Measurements from ENCODE around the gene RPS6KB2. TPM values are rescaled to one million over a fixed set of nuclear protein-coding genes. Genes with fewer than 3 reads are reported as not detected.

The RPS6KB2 gene
- total RNA-seq, 1 experiment from 2014 or later, result 170 TPM

- Histone ChIP-seq H3K9me2 (replicated peaks; ENCODE audit: low read length) (no peaks in the 10 kb centered on the region), H3K4me3 (ENCODE audit: low read length) (no peak within 1 kb of the TSS), H3K79me2 (ENCODE audit: low read length) (no peaks in the 10 kb centered on the region), H3F3A (ENCODE audit: low read length, unreplicated experiment) (peaks cover 9% of the 10 kb centered on the region), H3K9me3 (ENCODE audit: low read length) (no peaks in the 10 kb centered on the region), H3K9ac (ENCODE audit: low read length) (no peak within 1 kb of the TSS), H4K20me1 (ENCODE audit: low read length) (no peaks in the 10 kb centered on the region), H2AFZ (ENCODE audit: low read length) (no peak within 1 kb of the TSS), H3K4me2 (ENCODE audit: low read length) (no peak within 1 kb of the TSS), H3K27me3 (ENCODE audit: low read length) (no peaks in the 10 kb centered on the region), H3K4me1 (ENCODE audit: insufficient read depth, low read length) (no peaks in the 10 kb centered on the region), H3K27ac (ENCODE audit: low read length) (no peak within 1 kb of the TSS), H3K36me3 (ENCODE audit: low read depth, low read length) (peaks cover 29% of the 10 kb centered on the region; the same call in 1 of the 2 replicates)
- TF ChIP-seq EZH2 (IDR thresholded peaks at IDR 0.05; ENCODE audit: low read length, unreplicated experiment) (no peak), EZH2phosphoT487 (IDR thresholded peaks at IDR 0.05; ENCODE audit: borderline replicate concordance, low read length) (no peak), CTCF (conservative IDR thresholded peaks at IDR 0.05; ENCODE audit: low read depth, low read length) (no peak)
- CTCF ChIA-PET, result no interaction called here
- DNase-seq (no peak), ATAC-seq (no peak)
- intact Hi-C loops (cut with micrococcal nuclease), result no loop called here
- POLR2A ChIA-PET (ENCODE audit: unreplicated experiment), result no interaction called here
- no TSS peak for BruUV-seq (replicated peaks)
These were observed 9.0 kb downstream of the RPS6KB2 start, which contains the start of gene PTPRCAP for GRCh38 chr11:67437082-67437808. TSS of gene PTPRCAP (minus strand) at chr11:67437682. CDS start at chr11:67437619, 63 bp downstream.

- Histone ChIP-seq H3K36me3 (ENCODE audit: low read depth, low read length) (peaks cover 25% of the 10 kb centered on the region; the same call in 1 of the 2 replicates), H3K27ac (ENCODE audit: low read length) (no peak overlapping the region), H3K79me2 (ENCODE audit: low read length) (0 out of 2 replicates have a peak, but pooled peaks cover 3% of the 10 kb centered on the region), H3K9ac (ENCODE audit: low read length) (no peak overlapping the region), H3K27me3 (ENCODE audit: low read length) (no peaks in the 10 kb centered on the region), H4K20me1 (ENCODE audit: low read length) (no peaks in the 10 kb centered on the region), H3K4me1 (ENCODE audit: insufficient read depth, low read length) (no peaks in the 10 kb centered on the region), H3K4me3 (ENCODE audit: low read length) (no peak overlapping the region), H3F3A (ENCODE audit: low read length, unreplicated experiment) (peaks cover 9% of the 10 kb centered on the region), H3K9me3 (ENCODE audit: low read length) (no peaks in the 10 kb centered on the region), H3K4me2 (ENCODE audit: low read length) (no peak overlapping the region), H2AFZ (ENCODE audit: low read length) (no peak overlapping the region), H3K9me2 (replicated peaks; ENCODE audit: low read length) (no peaks in the 10 kb centered on the region)
- no peak for TF ChIP-seq EZH2 (IDR thresholded peaks at IDR 0.05; ENCODE audit: low read length, unreplicated experiment)
- CTCF ChIA-PET, result no interaction called here
- ATAC-seq, result no peak
- no TSS peak for BruUV-seq (replicated peaks)
- intact Hi-C loops (cut with micrococcal nuclease), result no loop called here
- POLR2A ChIA-PET (ENCODE audit: unreplicated experiment), result no interaction called here
- DNase-seq, result no peak
These were observed 9.5 kb downstream of the RPS6KB2 start for GRCh38 chr11:67437809-67438157.

DNA sequence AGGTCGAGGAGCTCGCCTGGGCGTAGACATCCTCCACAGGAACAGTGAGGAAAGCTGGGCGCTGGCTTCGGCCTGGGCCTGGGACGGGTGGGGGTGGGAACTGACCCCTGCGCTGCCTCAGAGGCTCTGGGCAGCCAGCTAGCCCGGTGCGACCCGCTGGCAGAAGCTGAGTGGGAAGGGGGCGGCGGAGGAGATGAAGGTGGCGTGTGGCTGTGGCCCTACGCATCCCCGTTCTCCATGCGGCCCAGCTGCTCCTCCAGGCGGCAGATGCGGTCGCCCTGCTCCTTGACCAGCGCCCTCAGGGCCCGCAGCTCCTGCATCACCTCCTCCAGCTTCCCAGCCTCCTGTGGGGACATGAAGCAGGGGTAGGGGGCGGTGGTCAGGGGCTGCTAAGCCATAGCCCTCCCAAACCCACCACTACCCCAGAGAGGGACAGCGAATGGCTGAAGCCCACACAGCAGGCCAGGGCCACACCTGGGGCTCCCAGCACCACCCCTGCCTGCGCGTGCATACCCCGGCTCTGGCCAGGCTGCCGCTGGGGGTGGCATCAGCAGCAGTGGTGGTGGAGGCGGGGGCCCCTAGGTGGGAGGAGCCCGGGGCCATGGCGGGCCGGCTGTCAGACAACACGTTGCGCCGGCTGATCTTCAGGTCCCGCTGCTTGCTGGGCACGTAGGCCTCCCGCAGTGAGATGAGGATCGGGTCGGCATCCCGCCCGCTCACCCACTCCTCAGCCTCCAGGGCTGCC lies 10.0 kb downstream of the RPS6KB2 start:
- no peak for ATAC-seq
- Histone ChIP-seq H3K27ac (ENCODE audit: low read length) (no peak overlapping the region), H3K36me3 (ENCODE audit: low read depth, low read length) (peaks cover 20% of the 10 kb centered on the region; the same call in 1 of the 2 replicates), H3K27me3 (ENCODE audit: low read length) (no peaks in the 10 kb centered on the region), H3K4me1 (ENCODE audit: insufficient read depth, low read length) (no peaks in the 10 kb centered on the region), H3K9me2 (replicated peaks; ENCODE audit: low read length) (no peaks in the 10 kb centered on the region), H3K4me3 (ENCODE audit: low read length) (no peak overlapping the region), H3F3A (ENCODE audit: low read length, unreplicated experiment) (peaks cover 9% of the 10 kb centered on the region), H3K9me3 (ENCODE audit: low read length) (no peaks in the 10 kb centered on the region), H3K9ac (ENCODE audit: low read length) (no peak overlapping the region), H4K20me1 (ENCODE audit: low read length) (no peaks in the 10 kb centered on the region), H3K79me2 (ENCODE audit: low read length) (0 out of 2 replicates have a peak, but pooled peaks cover 6% of the 10 kb centered on the region), H2AFZ (ENCODE audit: low read length) (no peak overlapping the region), H3K4me2 (ENCODE audit: low read length) (no peak overlapping the region)
- TF ChIP-seq CTCF (conservative IDR thresholded peaks at IDR 0.05; ENCODE audit: low read depth, low read length), result no peak
- TF ChIP-seq EZH2 (IDR thresholded peaks at IDR 0.05; ENCODE audit: low read length, unreplicated experiment), result no peak
- TF ChIP-seq EZH2phosphoT487 (IDR thresholded peaks at IDR 0.05; ENCODE audit: borderline replicate concordance, low read length), result no peak
- CTCF ChIA-PET, result interaction anchor here (0.6 kb wide), 1 partner anchor 21 kb away, joined by 3 read pairs; no protein-coding TSS in a partner anchor
- BruUV-seq (replicated peaks), result no TSS peak
- DNase-seq, result no peak
- POLR2A ChIA-PET (ENCODE audit: unreplicated experiment), result interaction anchor here (0.7 kb wide), 1 partner anchor 13 kb away, joined by 3 read pairs; no protein-coding TSS in a partner anchor
- intact Hi-C loops (cut with micrococcal nuclease), result no loop called here

Data from PC-3 (cell line).